GM21390 (cell line): ENCODE measurements around the gene LRRFIP1.

Experiments used
- ATAC-seq: cut with Tn5 transposase; IDR thresholded peaks from one replicate; pipeline ENCODE4 v1.9.1; 2021; ENCODE audit not compliant: unreplicated experiment

LRRFIP1 gene

GRCh38 chr2:237639052-237639835 is 11.9 kb downstream of the LRRFIP1 start:
- ATAC-seq, result no peak

GRCh38 chr2:237639836-237640220 is 12.4 kb downstream of the LRRFIP1 start:
- no peak for ATAC-seq

- no peak for ATAC-seq
Measured at GRCh38 chr2:237640493-237640998, 13.2 kb downstream of the LRRFIP1 start.

GRCh38 chr2:237642038-237642734 is 14.8 kb downstream of the LRRFIP1 start:
- ATAC-seq, result no peak

GRCh38 chr2:237643066-237643465 is 15.7 kb downstream of the LRRFIP1 start:
- no peak for ATAC-seq

- ATAC-seq, result no peak
Measured at GRCh38 chr2:237643582-237644380, 16.4 kb downstream of the LRRFIP1 start.

- no peak for ATAC-seq
Measured at GRCh38 chr2:237644381-237644703, 17.0 kb downstream of the LRRFIP1 start.

- no peak for ATAC-seq
Measured at GRCh38 chr2:237645261-237645660, 17.9 kb downstream of the LRRFIP1 start.

GRCh38 chr2:237647176-237648015 is 20.0 kb downstream of the LRRFIP1 start:
- no peak for ATAC-seq

GRCh38 chr2:237648016-237648381 is 20.6 kb downstream of the LRRFIP1 start:
- ATAC-seq, result no peak

- ATAC-seq, result no peak
Measured at GRCh38 chr2:237649541-237650454, 22.4 kb downstream of the LRRFIP1 start.

GRCh38 chr2:237650455-237650850 is 23.1 kb downstream of the LRRFIP1 start:
- no peak for ATAC-seq

GRCh38 chr2:237651761-237652160 is 24.4 kb downstream of the LRRFIP1 start:
- ATAC-seq, result no peak

GRCh38 chr2:237652181-237652580 is 24.8 kb downstream of the LRRFIP1 start:
- ATAC-seq, result no peak

GRCh38 chr2:237652854-237653253 is 25.5 kb downstream of the LRRFIP1 start:
- no peak for ATAC-seq

- no peak for ATAC-seq
Measured at GRCh38 chr2:237653776-237654558, 26.6 kb downstream of the LRRFIP1 start.

- no peak for ATAC-seq
Measured at GRCh38 chr2:237657063-237657462, 29.7 kb downstream of the LRRFIP1 start.

GRCh38 chr2:237660381-237660900 is 33.1 kb downstream of the LRRFIP1 start:
- no peak for ATAC-seq

- ATAC-seq, result no peak
Measured at GRCh38 chr2:237661270-237661669, 33.9 kb downstream of the LRRFIP1 start.
